PC-3 (cell line): ENCODE results near the gene GPR183. TPM values are rescaled to one million over a fixed set of nuclear protein-coding genes. Genes with fewer than 3 reads are reported as not detected.

Source experiments
- ATAC-seq: fragments of 200-7000 bp; cut with Tn5 transposase; 2 replicates; pipeline ENCODE4 v1.9.1; 2020; ENCODE audit warnings: mild to moderate bottlenecking, moderate library complexity
- BruUV-seq: library from RNA; stranded (reverse); fragments of 400-500 nt; replicated peaks from 2 replicates; lab custom pipeline; 2021; lab: Mats Ljungman, UMichigan
- CTCF ChIA-PET: fragments of 300-600 bp; sonication (Branson Sonifier 250); formaldehyde crosslinking; loops from one replicate; lab custom pipeline; 2022; ENCODE audit warnings: antibody characterized with exemption; lab: Charles Lee
- POLR2A ChIA-PET: fragments of 300-600 bp; sonication (Branson Sonifier 250); formaldehyde crosslinking; loops from one replicate; lab custom pipeline; 2022; ENCODE audit warnings: antibody characterized with exemption; ENCODE audit not compliant: unreplicated experiment; lab: Charles Lee
- DNase-seq: peaks from one replicate; pipeline ENCODE4 v3.0.0-alpha.2; 2015
- H2AFZ ChIP-seq: fragments of 300-600 bp; sonication (generic); 2 replicates; pipeline ENCODE4 v1.6.0; 2016; ENCODE audit warnings: antibody characterized with exemption, low read length
- H3F3A ChIP-seq: fragments of 300-600 bp; sonication (generic); one replicate; pipeline ENCODE4 v1.6.0; 2017; ENCODE audit warnings: antibody characterized with exemption, low read length, control low read depth, mild to moderate bottlenecking; ENCODE audit not compliant: unreplicated experiment
- H3K27ac ChIP-seq: fragments of 300-600 bp; sonication (generic); 2 replicates; pipeline ENCODE4 v1.5.1; 2016; ENCODE audit warnings: mild to moderate bottlenecking, low read length
- H3K27me3 ChIP-seq: fragments of 300-600 bp; sonication (generic); 2 replicates; pipeline ENCODE4 v1.6.1; 2016; ENCODE audit warnings: low read length, mixed read lengths
- H3K36me3 ChIP-seq: fragments of 300-600 bp; sonication (generic); 2 replicates; pipeline ENCODE4 v1.6.1; 2016; ENCODE audit warnings: low read depth, mixed run types, low read length, mixed read lengths
- H3K4me1 ChIP-seq: fragments of 300-600 bp; sonication (generic); 2 replicates; pipeline ENCODE4 v1.5.1; 2016; ENCODE audit warnings: low read length; ENCODE audit not compliant: insufficient read depth
- H3K4me2 ChIP-seq: fragments of 300-600 bp; sonication (generic); 2 replicates; pipeline ENCODE4 v1.6.0; 2016; ENCODE audit warnings: low read length
- H3K4me3 ChIP-seq: fragments of 300-600 bp; sonication (generic); 2 replicates; pipeline ENCODE4 v1.5.1; 2016; ENCODE audit warnings: mild to moderate bottlenecking, low read length, mixed read lengths
- H3K79me2 ChIP-seq: fragments of 300-600 bp; sonication (generic); 2 replicates; pipeline ENCODE4 v1.6.1; 2017; ENCODE audit warnings: low read length, mixed read lengths
- H3K9ac ChIP-seq: fragments of 300-600 bp; sonication (generic); 2 replicates; pipeline ENCODE4 v1.6.0; 2016; ENCODE audit warnings: mild to moderate bottlenecking, low read length
- H3K9me2 ChIP-seq: fragments of 300-600 bp; sonication (generic); replicated peaks from 2 replicates; pipeline ENCODE4 v1.6.1; 2016; ENCODE audit warnings: mixed run types, low read length, mixed read lengths
- H3K9me3 ChIP-seq: fragments of 300-600 bp; sonication (generic); 2 replicates; pipeline ENCODE4 v1.6.1; 2016; ENCODE audit warnings: low read length, mixed read lengths
- H4K20me1 ChIP-seq: fragments of 300-600 bp; sonication (generic); 2 replicates; pipeline ENCODE4 v1.6.1; 2016; ENCODE audit warnings: low read length, mixed read lengths
- CTCF ChIP-seq: fragments of 300-600 bp; sonication (generic); conservative IDR thresholded peaks from 2 replicates; pipeline ENCODE4 v1.5.1; 2017; ENCODE audit warnings: antibody characterized with exemption, low read depth, mild to moderate bottlenecking, low read length
- EZH2 ChIP-seq: fragments of 300-600 bp; sonication (generic); IDR thresholded peaks from one replicate; pipeline ENCODE4 v1.6.1; 2017; ENCODE audit warnings: antibody characterized with exemption, mild to moderate bottlenecking, low read length; ENCODE audit not compliant: unreplicated experiment
- EZH2phosphoT487 ChIP-seq: fragments of 300-600 bp; sonication (generic); IDR thresholded peaks from 2 replicates; pipeline ENCODE4 v1.6.1; 2018; ENCODE audit warnings: mild to moderate bottlenecking, antibody characterized with exemption, low read length, borderline replicate concordance
- intact Hi-C: fragments of 100-400 bp; cut with micrococcal nuclease; formaldehyde crosslinking; loops from 2 replicates; pipeline ENCODE4 v1.9.0; 2023
- total RNA-seq: library from RNA; depleted of rRNA; stranded (reverse); fragments of >200 nt; gene quantifications from 2 replicates; pipeline ENCODE4 v1.2.3, GENCODE V29; 2014

GPR183 gene
- total RNA-seq, 1 experiment from 2014 or later, result not detected

DNA sequence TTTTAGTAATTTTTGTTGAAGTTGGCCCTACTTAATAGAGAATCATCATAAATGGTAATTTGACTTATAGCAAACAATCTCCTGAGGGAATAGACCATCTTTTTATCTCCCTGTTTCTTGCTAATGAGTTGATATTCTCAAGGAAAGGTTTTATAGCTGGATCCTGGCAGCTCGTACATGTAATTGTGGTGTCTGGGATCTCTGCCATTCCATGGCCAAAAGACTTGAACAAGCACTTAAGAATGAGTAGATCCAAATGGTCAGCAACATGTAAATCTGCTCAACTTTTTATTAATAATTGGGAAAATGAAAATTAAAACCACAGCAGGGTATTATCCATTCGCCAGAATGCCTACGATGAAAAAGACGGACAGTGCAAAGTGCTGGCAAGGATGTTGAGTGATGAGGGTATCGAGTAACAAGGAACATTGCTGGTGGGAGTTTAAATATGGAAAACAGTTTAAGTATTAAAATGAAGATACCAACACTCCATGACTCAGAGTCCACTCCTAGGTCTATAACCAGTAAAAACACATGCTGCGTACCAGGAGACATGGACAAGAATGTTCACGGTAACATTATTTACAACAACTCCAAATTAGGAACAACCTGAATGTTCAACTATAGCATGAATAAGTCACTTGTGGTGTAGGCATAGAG is 43.9 kb downstream of the GPR183 start:
- CTCF ChIA-PET, result no interaction called here
- POLR2A ChIA-PET, result no interaction called here
- DNase-seq (no peak), ATAC-seq (no peak)
- Histone ChIP-seq H3K4me2 (no peak overlapping the region), H3K9me2 (no peaks in the 10 kb centered on the region), H3K27me3 (no peaks in the 10 kb centered on the region), H3K4me3 (no peak overlapping the region), H3F3A (no peaks in the 10 kb centered on the region), H3K9ac (no peak overlapping the region), H2AFZ (no peak overlapping the region), H3K79me2 (no peaks in the 10 kb centered on the region), H3K4me1 (no peaks in the 10 kb centered on the region), H4K20me1 (no peaks in the 10 kb centered on the region), H3K36me3 (no peaks in the 10 kb centered on the region; the same call in 1 of the 2 replicates), H3K9me3 (no peaks in the 10 kb centered on the region), H3K27ac (no peak overlapping the region)
- TF ChIP-seq EZH2 (no peak), CTCF (no peak), EZH2phosphoT487 (no peak)
- intact Hi-C loops, result loop anchor here (10.0 kb wide), 1 partner anchor 252 kb away; no protein-coding TSS in a partner anchor
- BruUV-seq, result no TSS peak

DNA sequence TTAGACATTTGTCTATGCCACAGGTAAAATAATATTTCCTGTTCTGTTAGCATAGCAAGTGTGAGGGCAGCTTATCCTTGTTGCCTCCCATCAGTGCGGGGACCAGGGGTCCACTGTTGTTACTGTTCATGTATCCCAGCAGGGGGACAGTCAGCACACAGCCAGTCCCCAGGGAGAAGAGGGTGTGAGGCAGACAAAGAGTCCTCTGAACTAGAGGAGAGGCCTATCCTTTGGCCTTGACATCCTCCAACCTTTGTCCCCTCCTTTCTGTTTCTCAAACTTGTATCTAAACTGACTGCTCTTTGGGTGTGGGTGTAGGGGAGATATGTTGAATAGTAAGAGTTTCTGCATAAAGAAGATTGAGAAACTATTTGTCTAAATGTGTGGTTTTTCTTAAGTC is 46.1 kb downstream of the GPR183 start:
- H3K9ac ChIP-seq, result no peak overlapping the region
- no peaks in the 10 kb centered on the region for H3K9me3 ChIP-seq
- no peak for TF ChIP-seq EZH2phosphoT487
- no peak for TF ChIP-seq EZH2
- no peak for TF ChIP-seq CTCF
- H4K20me1 ChIP-seq, result no peaks in the 10 kb centered on the region
- H2AFZ ChIP-seq, result no peak overlapping the region
- no peak for DNase-seq
- CTCF ChIA-PET, result no interaction called here
- H3K4me2 ChIP-seq, result no peak overlapping the region
- H3K27ac ChIP-seq, result no peak overlapping the region
- H3K79me2 ChIP-seq, result no peaks in the 10 kb centered on the region
- no peaks in the 10 kb centered on the region; the same call in 1 of the 2 replicates for H3K36me3 ChIP-seq
- POLR2A ChIA-PET, result no interaction called here
- no peaks in the 10 kb centered on the region for H3K27me3 ChIP-seq
- no peak overlapping the region for H3K4me3 ChIP-seq
- intact Hi-C loops, result loop anchor here (10.0 kb wide), 1 partner anchor 254 kb away; no protein-coding TSS in a partner anchor
- no peaks in the 10 kb centered on the region for H3K9me2 ChIP-seq
- no peak for ATAC-seq
- no peaks in the 10 kb centered on the region for H3F3A ChIP-seq
- H3K4me1 ChIP-seq, result no peaks in the 10 kb centered on the region
- BruUV-seq, result no TSS peak

GRCh38 chr13:99260216-99260615 is 47.0 kb downstream of the GPR183 start:
- no peak overlapping the region for H3K27ac ChIP-seq
- intact Hi-C loops, result loop anchor here (10.0 kb wide), 1 partner anchor 255 kb away; no protein-coding TSS in a partner anchor
- H3K9me3 ChIP-seq, result no peaks in the 10 kb centered on the region
- ATAC-seq (no peak), DNase-seq (no peak)
- H4K20me1 ChIP-seq, result no peaks in the 10 kb centered on the region
- no peaks in the 10 kb centered on the region for H3K9me2 ChIP-seq
- no peak overlapping the region for H3K4me2 ChIP-seq
- H3K36me3 ChIP-seq, result no peaks in the 10 kb centered on the region; the same call in 1 of the 2 replicates
- ChIA-PET POLR2A (no interaction called here), CTCF (interaction anchor here (0.6 kb wide), 1 partner anchor 1015 kb away, joined by 3 read pairs; no protein-coding TSS in a partner anchor)
- H3K9ac ChIP-seq, result no peak overlapping the region
- H3K27me3 ChIP-seq, result no peaks in the 10 kb centered on the region
- no peak overlapping the region for H2AFZ ChIP-seq
- TF ChIP-seq CTCF (no peak), EZH2 (no peak), EZH2phosphoT487 (no peak)
- BruUV-seq, result no TSS peak
- no peaks in the 10 kb centered on the region for H3K79me2 ChIP-seq
- H3K4me1 ChIP-seq, result no peaks in the 10 kb centered on the region
- H3K4me3 ChIP-seq, result no peak overlapping the region
- H3F3A ChIP-seq, result no peaks in the 10 kb centered on the region
